Osteoblast (primary cell): ENCODE measurements around the gene DHRS2. TPM values are rescaled to one million over a fixed set of nuclear protein-coding genes. Genes with fewer than 3 reads are reported as not detected.
"Not testable (repeated sequence)": the region's sequence is repeated elsewhere in the genome, so short reads cannot be mapped to it uniquely, and the experiment has no call there.

Experiments used
- DNase-seq: peaks from one replicate; pipeline ENCODE4 v3.0.0; 2011; ENCODE audit warnings: low spot score, mixed read lengths; ENCODE audit not compliant: insufficient read length; ENCODE audit errors: missing footprints
- H2AFZ ChIP-seq: 2 replicates; pipeline ENCODE4 v1.6.0; 2011; ENCODE audit warnings: mild to moderate bottlenecking, low read length
- H3K27ac ChIP-seq: 2 replicates; pipeline ENCODE4 v1.5.1; 2011; ENCODE audit warnings: mild to moderate bottlenecking, low read depth, low read length, moderate library complexity
- H3K27me3 ChIP-seq: 2 replicates; pipeline ENCODE4 v1.6.0; 2012; ENCODE audit warnings: mild to moderate bottlenecking, control low read depth, inconsistent platforms, low read length, moderate library complexity; ENCODE audit not compliant: insufficient read depth
- H3K36me3 ChIP-seq: 2 replicates; pipeline ENCODE4 v1.5.1; 2011; ENCODE audit warnings: mild to moderate bottlenecking, low read length, control low read depth, moderate library complexity; ENCODE audit not compliant: insufficient read depth
- H3K4me1 ChIP-seq: 2 replicates; pipeline ENCODE4 v1.5.1; 2011; ENCODE audit warnings: mild to moderate bottlenecking, low read length, control low read depth, moderate library complexity; ENCODE audit not compliant: insufficient read depth
- H3K4me2 ChIP-seq: 2 replicates; pipeline ENCODE4 v1.6.0; 2011; ENCODE audit warnings: mild to moderate bottlenecking, low read length; ENCODE audit not compliant: insufficient read depth
- H3K4me3 ChIP-seq: fragments of 200-600 bp; sonication (generic); 3 replicates; pipeline ENCODE4 v1.5.1; 2012; ENCODE audit warnings: mild to moderate bottlenecking, low read length, inconsistent platforms; ENCODE audit not compliant: insufficient read depth
- H3K79me2 ChIP-seq: 2 replicates; pipeline ENCODE4 v1.6.0; 2012; ENCODE audit warnings: mild to moderate bottlenecking, low read length, control low read depth, inconsistent platforms; ENCODE audit not compliant: insufficient read depth
- H3K9me3 ChIP-seq: 2 replicates; pipeline ENCODE4 v1.5.1; 2011; ENCODE audit warnings: low read depth, low read length, control low read depth
- H4K20me1 ChIP-seq: 2 replicates; pipeline ENCODE4 v1.6.0; 2012; ENCODE audit warnings: mild to moderate bottlenecking, low read length, control low read depth; ENCODE audit not compliant: insufficient read depth
- CTCF ChIP-seq: IDR thresholded peaks from 2 replicates; pipeline ENCODE4 v1.5.1; 2011; ENCODE audit warnings: mild to moderate bottlenecking, low read depth, low read length, moderate library complexity; ENCODE audit errors: extremely low read depth
- total RNA-seq: library from RNA; depleted of rRNA; stranded (reverse); fragments of >200 nt; gene quantifications from 2 replicates; pipeline ENCODE4 v1.2.3, GENCODE V29; 2012

Gene DHRS2
- total RNA-seq, 1 donor, result under 0.01 TPM

GRCh38 chr14:23604675-23605170 is 31.4 kb upstream of the DHRS2 start:
- no peak for DNase-seq
- peaks cover 10% of the 10 kb centered on the region for H3K4me1 ChIP-seq
- no peaks in the 10 kb centered on the region for H3K79me2 ChIP-seq

GRCh38 chr14:23605931-23606585 is 30.1 kb upstream of the DHRS2 start:
- no peak overlapping the region for H3K27ac ChIP-seq
- H3K4me2 ChIP-seq, result peak overlapping the region; percentile 7
- H3K27me3 ChIP-seq, result peaks cover 6% of the 10 kb centered on the region
- H3K4me3 ChIP-seq, result no peak overlapping the region
- DNase-seq, result peak; percentile 64
- H3K79me2 ChIP-seq, result no peaks in the 10 kb centered on the region
- no peaks in the 10 kb centered on the region for H3K9me3 ChIP-seq
- H2AFZ ChIP-seq, result peak overlapping the region; percentile 11
- no peaks in the 10 kb centered on the region for H3K36me3 ChIP-seq
- H4K20me1 ChIP-seq, result no peaks in the 10 kb centered on the region
- peaks cover 10% of the 10 kb centered on the region for H3K4me1 ChIP-seq
- TF ChIP-seq CTCF, result no peak

More at GRCh38 chr14:23604675-23605170, 31.4 kb upstream of the DHRS2 start:
- Histone ChIP-seq H3K36me3 (no peaks in the 10 kb centered on the region), H3K27ac (no peak overlapping the region), H3K27me3 (no peaks in the 10 kb centered on the region), H3K4me3 (no peak overlapping the region), H4K20me1 (no peaks in the 10 kb centered on the region), H3K9me3 (no peaks in the 10 kb centered on the region), H3K4me2 (no peak overlapping the region), H2AFZ (no peak overlapping the region)
- no peak for TF ChIP-seq CTCF

- H3K4me3 ChIP-seq, result no peak overlapping the region
- no peaks in the 10 kb centered on the region for H3K9me3 ChIP-seq
- no peaks in the 10 kb centered on the region for H4K20me1 ChIP-seq
- TF ChIP-seq CTCF, result no peak
- H3K27ac ChIP-seq, result no peak overlapping the region
- no peak for DNase-seq
- H2AFZ ChIP-seq, result no peak overlapping the region
- no peaks in the 10 kb centered on the region for H3K36me3 ChIP-seq
- no peaks in the 10 kb centered on the region for H3K79me2 ChIP-seq
- H3K4me1 ChIP-seq, result peaks cover 10% of the 10 kb centered on the region
- no peak overlapping the region for H3K4me2 ChIP-seq
- peaks cover 9% of the 10 kb centered on the region for H3K27me3 ChIP-seq
Observed at GRCh38 chr14:23608454-23608853, 27.7 kb upstream of the DHRS2 start.

- Histone ChIP-seq H3K27ac (no peak overlapping the region), H3K36me3 (no peaks in the 10 kb centered on the region), H3K79me2 (no peaks in the 10 kb centered on the region), H3K27me3 (peaks cover 9% of the 10 kb centered on the region), H3K4me1 (peaks cover 10% of the 10 kb centered on the region), H3K4me2 (no peak overlapping the region), H3K4me3 (no peak overlapping the region), H2AFZ (no peak overlapping the region), H3K9me3 (no peaks in the 10 kb centered on the region), H4K20me1 (no peaks in the 10 kb centered on the region)
- DNase-seq, result no peak
- no peak for TF ChIP-seq CTCF
Observed at GRCh38 chr14:23609001-23609400, 27.2 kb upstream of the DHRS2 start.

GRCh38 chr14:23609411-23610089 is 26.6 kb upstream of the DHRS2 start:
- not testable (repeated sequence) for H3K27ac ChIP-seq, H3K36me3 ChIP-seq

More at GRCh38 chr14:23609411-23610089, 26.6 kb upstream of the DHRS2 start:
- H3K79me2 ChIP-seq, H3K4me2 ChIP-seq, H3K9me3 ChIP-seq, H3K4me1 ChIP-seq, H4K20me1 ChIP-seq, DNase-seq, H3K4me3 ChIP-seq, H2AFZ ChIP-seq: not testable (repeated sequence)
- H3K27me3 ChIP-seq, result peaks cover 13% of the 10 kb centered on the region
